Occipital lobe (tissue), 2 donors: ENCODE measurements around the gene SGSH. TPM values are rescaled to one million over a fixed set of nuclear protein-coding genes. Genes with fewer than 3 reads are reported as not detected.

Experiments used
- DNase-seq: peaks from one replicate; lab custom pipeline; 2025; lab: John Stamatoyannopoulos, UW
- total RNA-seq: library from RNA; depleted of rRNA; stranded (reverse); fragments of >200 nt; gene quantifications from one replicate; pipeline ENCODE4 v1.2.3, GENCODE V29; 2014

Gene SGSH
- total RNA-seq, 1 donor from 2014 or later: 1.9 TPM

DNA sequence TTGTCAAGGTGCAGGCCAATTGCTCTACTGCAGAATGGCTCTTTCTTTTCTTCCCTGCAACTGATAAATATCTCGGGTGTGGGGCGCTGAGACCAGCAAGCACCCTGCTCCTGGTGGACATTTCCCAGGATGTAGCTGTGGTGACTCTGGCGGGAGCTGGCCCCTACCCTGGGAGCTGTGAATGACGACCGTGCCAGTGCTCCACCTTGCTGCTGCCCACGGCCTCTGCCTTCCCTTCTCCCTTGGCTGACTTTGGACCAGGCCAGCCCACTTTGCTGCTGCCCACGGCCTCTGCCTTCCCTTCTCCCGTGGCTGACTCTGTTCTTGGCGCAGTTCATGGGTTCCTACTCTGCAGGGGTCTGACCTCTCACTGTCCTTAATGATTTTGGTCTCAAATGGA, 34.2 kb downstream of the SGSH start:
- no peak for DNase-seq

- no peak for DNase-seq
These were observed 35.8 kb downstream of the SGSH start for GRCh38 chr17:80184423-80184714.

- no peak for DNase-seq
These were observed 36.3 kb downstream of the SGSH start for GRCh38 chr17:80183581-80184422.

DNA sequence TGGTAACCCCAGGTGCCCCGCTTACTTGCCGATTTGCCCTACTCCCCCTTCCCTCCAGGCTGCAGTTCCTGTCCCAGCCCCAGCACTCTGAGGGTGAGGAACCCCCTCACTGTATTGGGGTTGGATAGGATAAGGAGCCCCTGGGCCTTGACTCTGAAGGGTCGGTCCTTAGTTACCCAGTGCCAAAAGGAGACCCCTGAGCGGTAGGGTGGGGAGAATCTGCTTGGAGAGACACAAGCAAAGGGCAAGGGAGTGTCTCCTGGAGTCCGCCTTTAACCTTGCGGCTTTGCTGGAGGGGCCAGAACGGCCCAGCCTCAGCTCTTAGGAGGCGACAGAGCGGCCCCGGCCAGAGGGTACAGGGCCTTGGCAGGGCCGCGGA, 37.3 kb downstream of the SGSH start:
- no peak for DNase-seq

DNA sequence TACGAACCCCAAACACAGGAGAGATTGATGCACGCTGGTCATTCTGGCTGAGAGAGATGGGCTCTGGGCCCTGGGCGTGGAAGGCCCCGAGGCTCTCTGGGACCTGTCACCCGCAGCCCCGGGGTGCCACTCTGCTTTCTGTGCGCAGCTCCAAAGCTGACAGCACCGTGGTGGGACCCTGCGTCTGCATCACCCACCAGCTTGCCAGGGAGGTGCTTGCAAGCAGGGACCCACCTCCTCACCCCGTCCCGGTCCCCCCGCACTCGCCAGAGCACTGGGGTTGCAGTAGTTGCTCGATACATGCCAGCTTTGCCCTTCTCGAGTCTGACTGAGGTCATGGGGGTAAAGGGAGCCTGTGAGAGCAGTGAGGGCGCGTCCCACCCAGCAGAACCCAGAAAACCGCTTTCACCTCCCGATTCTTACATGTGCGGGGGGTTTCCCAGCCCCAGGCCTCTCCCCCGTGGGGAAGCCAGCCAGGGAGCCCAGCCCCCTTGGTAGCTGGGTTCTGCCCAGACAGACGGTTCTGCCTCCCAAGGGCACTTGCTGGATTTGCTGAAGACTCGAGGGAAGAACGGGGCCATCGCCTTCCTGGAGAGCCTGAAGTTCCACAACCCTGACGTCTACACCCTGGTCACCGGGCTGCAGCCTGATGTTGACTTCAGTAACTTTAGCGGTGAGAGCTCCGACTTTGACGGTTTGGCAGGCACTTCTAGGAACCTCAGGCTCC, 37.9 kb downstream of the SGSH start:
- DNase-seq: no peak

DNA sequence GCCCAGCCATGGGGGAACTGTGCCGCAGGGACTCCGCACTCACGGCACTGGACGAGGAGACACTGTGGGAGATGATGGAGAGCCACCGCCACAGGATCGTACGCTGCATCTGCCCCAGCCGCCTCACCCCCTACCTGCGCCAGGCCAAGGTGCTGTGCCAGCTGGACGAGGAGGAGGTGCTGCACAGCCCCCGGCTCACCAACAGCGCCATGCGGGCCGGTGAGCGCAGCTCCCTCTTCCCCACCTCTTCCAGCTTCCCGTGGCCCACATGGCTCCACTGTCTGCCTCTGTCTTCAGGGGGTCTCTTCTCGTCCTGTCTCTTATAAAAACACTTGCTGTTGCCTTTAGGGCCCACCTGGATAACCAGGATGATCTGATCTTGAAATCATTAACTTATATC, 38.7 kb downstream of the SGSH start:
- DNase-seq: no peak

DNA sequence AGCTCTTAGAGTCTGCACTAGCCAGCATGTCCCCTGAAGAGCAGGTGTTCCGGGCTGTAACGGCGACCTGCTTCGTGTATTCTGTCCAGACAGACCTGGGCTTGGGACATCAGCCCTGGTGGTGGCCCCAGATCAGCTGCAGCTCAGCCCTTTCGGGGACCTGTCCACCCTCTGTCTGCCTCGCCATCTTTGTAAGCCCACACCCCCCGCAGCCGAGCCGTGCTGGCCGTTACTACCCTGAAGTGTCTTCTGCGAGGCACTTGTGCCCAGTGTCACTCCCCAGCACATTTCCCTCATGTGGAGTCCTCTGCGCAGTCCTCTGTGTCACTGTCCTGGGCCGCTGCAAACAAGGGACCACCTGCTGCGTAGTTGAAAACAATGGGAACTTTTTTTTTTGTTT, 39.9 kb downstream of the SGSH start:
- no peak for DNase-seq

- no peak for DNase-seq
These were observed 42.0 kb downstream of the SGSH start for GRCh38 chr17:80177986-80178595.

DNA sequence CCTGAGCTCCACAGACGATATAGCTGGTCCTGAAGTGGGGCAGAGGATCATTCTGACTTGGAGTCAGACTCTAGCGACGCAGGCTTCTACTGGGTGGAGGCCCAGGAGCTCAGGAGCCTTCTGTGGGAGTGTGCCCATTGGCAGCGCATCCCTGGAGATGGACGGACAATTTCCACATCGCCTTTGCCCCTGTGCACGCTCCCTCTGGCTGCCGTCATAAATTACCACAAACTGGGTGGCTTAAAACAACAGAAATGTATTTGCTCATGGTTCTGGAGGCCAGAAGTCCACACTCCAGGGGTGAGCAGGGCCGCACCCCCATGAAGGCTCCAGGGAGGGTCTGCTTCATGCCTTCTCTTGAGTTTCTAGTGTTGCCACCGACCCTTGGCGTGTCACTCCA, 43.4 kb downstream of the SGSH start:
- no peak for DNase-seq

GRCh38 chr17:80173916-80174315, 46.2 kb downstream of the SGSH start:
- no peak for DNase-seq

GRCh38 chr17:80173126-80173525, 47.0 kb downstream of the SGSH start:
- no peak for DNase-seq

DNA sequence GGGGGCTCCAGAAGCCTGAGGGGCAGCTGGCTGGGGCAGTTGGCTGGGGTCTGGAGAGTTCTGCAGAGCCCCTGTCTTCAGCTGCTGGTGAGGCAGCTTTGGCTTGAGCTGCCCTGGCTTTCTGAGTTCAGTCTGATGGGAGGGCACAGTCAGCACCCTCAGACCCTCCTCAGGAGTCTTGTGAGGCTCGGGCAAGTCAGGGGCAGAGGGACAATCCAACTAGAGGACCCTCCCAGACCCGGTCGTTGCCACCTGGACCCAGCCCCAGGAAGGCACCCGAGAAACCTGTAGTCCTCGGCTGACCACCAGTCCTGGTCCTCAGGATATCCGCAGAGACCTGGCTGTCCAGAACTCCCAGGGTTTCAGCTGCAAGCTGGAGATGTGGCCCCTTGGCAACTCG, 48.5 kb downstream of the SGSH start:
- DNase-seq: no peak

DNA sequence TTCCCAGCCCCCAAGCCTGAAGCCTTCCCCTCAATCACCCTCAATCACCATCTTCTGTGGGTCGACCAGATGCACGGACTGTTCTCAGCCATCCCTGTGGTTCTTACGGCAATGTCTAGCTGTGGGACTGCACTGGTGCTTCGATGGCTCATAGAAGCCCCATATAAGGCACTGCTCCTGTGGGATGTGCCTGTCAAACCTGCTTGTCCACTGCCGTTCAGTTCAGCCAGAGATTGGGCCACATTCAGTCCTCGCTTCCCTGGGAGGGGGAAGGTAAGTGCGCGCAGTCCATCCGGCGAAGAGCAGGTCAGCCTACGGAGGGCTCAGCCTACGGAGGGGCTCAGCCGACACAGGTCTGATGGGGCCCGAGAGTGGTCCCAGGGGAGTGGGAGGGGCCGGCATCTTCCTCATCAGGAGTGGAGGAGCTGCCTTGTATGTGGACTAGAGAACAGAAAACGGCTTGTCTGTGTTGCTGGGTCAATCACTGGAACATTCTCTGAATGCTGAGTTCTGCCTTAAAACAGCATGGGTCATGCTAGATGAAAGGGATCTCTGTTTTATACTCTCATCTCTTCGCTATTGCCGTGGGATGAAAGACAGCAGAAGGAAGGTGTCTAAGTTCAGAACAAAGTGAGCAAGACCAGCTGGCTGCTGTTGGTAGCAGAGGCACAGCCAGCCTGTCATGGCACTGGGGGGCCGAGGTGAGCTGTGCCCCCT, 50.2 kb downstream of the SGSH start, which contains the start of gene CARD14:
TSS of gene CARD14 (plus strand) at position 247 of the 717 bp plus-strand sequence. CDS start 11,409 bp downstream, outside the sequence.
- DNase-seq: no peak

- no peak for DNase-seq
These were observed 51.0 kb downstream of the SGSH start for GRCh38 chr17:80169107-80169506.

DNA sequence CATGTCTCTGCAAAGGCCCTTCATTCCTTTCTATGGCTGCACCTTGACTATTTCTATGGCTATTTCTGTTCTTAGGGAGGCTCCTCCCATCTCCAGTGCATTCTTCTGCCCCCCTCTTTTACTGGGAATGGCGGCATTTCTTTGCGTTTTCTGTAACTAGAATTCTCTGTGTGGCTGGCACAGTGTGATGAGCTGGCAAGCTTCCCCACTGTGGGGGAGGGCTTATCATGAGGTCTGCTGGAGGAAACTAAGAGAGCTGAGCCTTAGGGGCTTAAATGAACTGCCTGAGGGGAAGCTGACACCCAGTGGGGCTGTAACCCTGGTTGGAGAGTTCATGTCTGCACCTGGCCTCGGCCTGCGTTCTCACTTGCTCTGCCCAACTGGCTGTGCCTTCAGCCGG, 51.8 kb downstream of the SGSH start:
- DNase-seq: no peak

GRCh38 chr17:80166446-80166845, 53.7 kb downstream of the SGSH start:
- no peak for DNase-seq

DNA sequence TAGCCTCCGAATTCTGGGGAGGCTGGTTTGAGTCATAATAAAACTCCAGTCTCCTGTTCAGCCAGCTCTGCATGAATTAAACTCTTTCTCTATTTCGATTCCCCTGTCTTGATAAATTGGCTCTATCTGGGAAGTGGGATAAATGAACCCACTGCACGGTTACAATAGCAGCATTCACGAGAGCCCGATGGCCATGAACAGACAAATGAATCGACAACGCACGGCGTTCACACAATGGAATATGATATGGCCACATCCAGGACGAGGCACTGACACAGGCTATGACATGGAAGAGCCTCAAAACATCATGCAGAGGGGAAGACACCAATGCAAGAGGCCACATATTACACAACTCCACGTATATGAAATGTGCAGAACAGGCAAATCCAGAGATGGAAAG, 55.9 kb downstream of the SGSH start:
- no peak for DNase-seq

- DNase-seq: no peak
These were observed 56.8 kb downstream of the SGSH start for GRCh38 chr17:80163336-80163735.

DNA sequence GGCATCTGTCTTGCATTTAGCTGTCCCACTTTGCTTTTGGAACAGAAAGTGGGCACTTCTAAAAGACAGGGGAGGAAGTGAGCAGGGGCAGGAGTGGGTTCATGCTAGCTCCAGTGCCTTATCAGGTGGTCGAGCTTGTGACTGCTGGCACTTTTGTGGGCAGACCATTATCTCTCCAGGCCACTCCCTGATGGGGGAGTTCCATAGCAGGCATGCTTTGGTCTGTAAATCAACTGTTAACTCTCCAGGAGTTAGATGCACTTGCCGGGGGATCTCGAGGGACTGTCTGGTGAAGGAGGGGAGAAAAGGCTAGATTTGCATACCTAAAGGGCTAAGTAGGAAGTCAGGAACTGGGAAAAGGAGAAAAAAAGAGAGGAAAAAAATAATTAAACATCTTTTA, 59.6 kb downstream of the SGSH start:
- no peak for DNase-seq
